HFFc6 (cell line): ENCODE results near the gene RRAGA. TPM values are rescaled to one million over a fixed set of nuclear protein-coding genes. Genes with fewer than 3 reads are reported as not detected.
"Not testable (repeated sequence)": the region's sequence is repeated elsewhere in the genome, so short reads cannot be mapped to it uniquely, and the experiment has no call there.

Experiments used
- DNase-seq: peaks from one replicate; pipeline ENCODE4 v3.0.0-alpha.2; 2018
- H3K27ac Mint-ChIP-seq: 2 replicates; pipeline ENCODE4 v1.8.0; 2020; ENCODE audit warnings: mild to moderate bottlenecking, mixed read lengths
- H3K27me3 Mint-ChIP-seq: 2 replicates; pipeline ENCODE4 v1.8.0; 2021; ENCODE audit warnings: mild to moderate bottlenecking, moderate library complexity, mixed read lengths; ENCODE audit not compliant: insufficient read depth
- H3K36me3 Mint-ChIP-seq: 2 replicates; pipeline ENCODE4 v1.8.0; 2021; ENCODE audit warnings: low read depth, mixed read lengths
- H3K4me1 Mint-ChIP-seq: 2 replicates; pipeline ENCODE4 v1.8.0; 2020; ENCODE audit warnings: low read depth, mixed read lengths
- H3K4me3 Mint-ChIP-seq: 2 replicates; pipeline ENCODE4 v1.8.0; 2020; ENCODE audit warnings: mild to moderate bottlenecking, moderate library complexity, mixed read lengths
- H3K9me3 Mint-ChIP-seq: 2 replicates; pipeline ENCODE4 v1.8.0; 2020; ENCODE audit warnings: mild to moderate bottlenecking, mixed read lengths
- long read RNA-seq: library from polyadenylated mRNA; unstranded; transcript quantifications from one replicate; pipeline ENCODE4 v2.0.0, GENCODE V29; 2019
- total RNA-seq, 6 experiments: library from RNA; stranded (reverse); fragmentation: NEBNext Ultra II Directional; extraction: Animal tissue kit (Norgen Biotek cat#: 25700); gene quantifications; 2 replicates in 1 of 6; 3 replicates in 5 of 6; pipeline ENCODE4 v1.2.3, GENCODE V29; 2021
- TF ChIP-seq, protein P1 (sequence below): fragments of 200-600 bp; sonication (generic); IDR thresholded peaks from 2 replicates; pipeline ENCODE4 v1.5.0; 2021; ENCODE audit warnings: antibody characterized with exemption, mild to moderate bottlenecking

The RRAGA gene
- total RNA-seq, result 100 to 1,000 TPM; 130 to 158 (median 148) TPM
- long read RNA-seq, transcript RRAGA-201 (1 exons, 1,589 nt), result major isoform, 354 of 354 reads
- long read RNA-seq, partial matches to known transcripts, result 0 of 354 reads
- long read RNA-seq, other reads (novel, unspliced or antisense), result 0 of 354 reads

GRCh38 chr9:19048966-19049916 lies at the start of gene RRAGA:
TSS of gene RRAGA (plus strand) at chr9:19049427. CDS start at chr9:19049660, 233 bp downstream.
- TF ChIP-seq, protein P1, sequence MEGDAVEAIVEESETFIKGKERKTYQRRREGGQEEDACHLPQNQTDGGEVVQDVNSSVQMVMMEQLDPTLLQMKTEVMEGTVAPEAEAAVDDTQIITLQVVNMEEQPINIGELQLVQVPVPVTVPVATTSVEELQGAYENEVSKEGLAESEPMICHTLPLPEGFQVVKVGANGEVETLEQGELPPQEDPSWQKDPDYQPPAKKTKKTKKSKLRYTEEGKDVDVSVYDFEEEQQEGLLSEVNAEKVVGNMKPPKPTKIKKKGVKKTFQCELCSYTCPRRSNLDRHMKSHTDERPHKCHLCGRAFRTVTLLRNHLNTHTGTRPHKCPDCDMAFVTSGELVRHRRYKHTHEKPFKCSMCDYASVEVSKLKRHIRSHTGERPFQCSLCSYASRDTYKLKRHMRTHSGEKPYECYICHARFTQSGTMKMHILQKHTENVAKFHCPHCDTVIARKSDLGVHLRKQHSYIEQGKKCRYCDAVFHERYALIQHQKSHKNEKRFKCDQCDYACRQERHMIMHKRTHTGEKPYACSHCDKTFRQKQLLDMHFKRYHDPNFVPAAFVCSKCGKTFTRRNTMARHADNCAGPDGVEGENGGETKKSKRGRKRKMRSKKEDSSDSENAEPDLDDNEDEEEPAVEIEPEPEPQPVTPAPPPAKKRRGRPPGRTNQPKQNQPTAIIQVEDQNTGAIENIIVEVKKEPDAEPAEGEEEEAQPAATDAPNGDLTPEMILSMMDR, result peak; percentile 96
- Mint-ChIP-seq H3K4me1 (peaks cover 40% of the 10 kb centered on the region), H3K27ac (peak within 1 kb of the TSS; percentile 97), H3K4me3 (peak within 1 kb of the TSS; percentile 93), H3K27me3 (no peaks in the 10 kb centered on the region), H3K9me3 (no peaks in the 10 kb centered on the region), H3K36me3 (peaks cover 16% of the 10 kb centered on the region)
- DNase-seq, result peak; percentile 96

DNA sequence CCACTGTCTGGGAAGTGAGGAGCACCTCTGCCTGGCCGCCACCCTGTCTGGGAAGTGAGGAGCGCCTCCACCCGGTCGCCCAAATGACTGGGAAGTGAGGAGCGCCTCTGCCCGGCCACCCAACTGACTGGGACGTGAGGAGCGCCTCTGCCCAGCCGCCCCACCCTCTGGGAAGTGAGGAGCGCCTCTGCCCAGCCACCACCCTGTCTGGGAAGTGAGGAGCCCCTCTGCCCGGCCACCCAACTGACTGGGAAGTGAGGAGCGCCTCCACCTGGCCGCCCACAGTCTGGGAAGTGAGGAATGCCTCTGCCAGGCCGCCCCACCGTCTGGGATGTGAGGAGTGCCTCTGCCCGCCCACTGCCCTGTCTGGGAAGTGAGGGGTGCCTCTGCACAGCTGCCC lies 49.1 kb upstream of the RRAGA start:
- TF ChIP-seq, protein P1, result no peak
- no peaks in the 10 kb centered on the region for H3K4me1 Mint-ChIP-seq
- peaks cover 10% of the 10 kb centered on the region; the same call in 1 of the 2 replicates for H3K27me3 Mint-ChIP-seq
- H3K27ac Mint-ChIP-seq, result no peak overlapping the region
- DNase-seq, result no peak
- H3K9me3 Mint-ChIP-seq, result peaks cover 26% of the 10 kb centered on the region
- no peak overlapping the region for H3K4me3 Mint-ChIP-seq
- H3K36me3 Mint-ChIP-seq, result peaks cover 16% of the 10 kb centered on the region

GRCh38 chr9:19009391-19009965 lies 39.7 kb upstream of the RRAGA start:
- no peak for DNase-seq
- H3K9me3 Mint-ChIP-seq, result no peaks in the 10 kb centered on the region
- H3K27ac Mint-ChIP-seq, result no peak overlapping the region
- TF ChIP-seq, protein P1, result no peak
- H3K27me3 Mint-ChIP-seq, result no peaks in the 10 kb centered on the region; the same call in 1 of the 2 replicates
- peaks cover 5% of the 10 kb centered on the region; the same call in 1 of the 2 replicates for H3K4me1 Mint-ChIP-seq
- H3K36me3 Mint-ChIP-seq, result no peaks in the 10 kb centered on the region
- no peak overlapping the region for H3K4me3 Mint-ChIP-seq

DNA sequence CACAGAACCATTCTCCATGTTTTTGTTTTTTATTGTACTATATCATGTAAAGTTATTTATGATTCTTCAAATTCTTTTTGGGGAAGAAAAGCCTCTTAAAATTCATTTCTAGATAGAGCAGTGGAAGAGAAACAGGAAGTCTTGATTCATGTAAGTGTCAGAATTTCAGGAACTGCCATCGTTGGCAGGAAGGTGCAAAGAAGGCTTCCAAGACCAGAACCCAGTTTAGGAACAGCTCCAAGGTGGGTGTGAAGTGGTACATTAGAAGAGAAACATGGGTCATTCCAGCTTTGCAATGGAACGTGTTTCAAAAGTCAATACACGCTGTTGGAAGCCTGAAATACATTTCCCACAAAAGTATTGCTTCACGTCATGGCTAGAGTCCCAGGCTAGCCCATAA lies 31.0 kb upstream of the RRAGA start:
- Mint-ChIP-seq H3K27ac (no peak overlapping the region), H3K27me3 (peaks cover 12% of the 10 kb centered on the region; the same call in 1 of the 2 replicates), H3K4me1 (peaks cover under 1% of the 10 kb centered on the region; the same call in 1 of the 2 replicates), H3K36me3 (no peaks in the 10 kb centered on the region), H3K4me3 (no peak overlapping the region), H3K9me3 (peaks cover 8% of the 10 kb centered on the region; the same call in 1 of the 2 replicates)
- TF ChIP-seq, protein P1, result no peak
- DNase-seq, result no peak

DNA sequence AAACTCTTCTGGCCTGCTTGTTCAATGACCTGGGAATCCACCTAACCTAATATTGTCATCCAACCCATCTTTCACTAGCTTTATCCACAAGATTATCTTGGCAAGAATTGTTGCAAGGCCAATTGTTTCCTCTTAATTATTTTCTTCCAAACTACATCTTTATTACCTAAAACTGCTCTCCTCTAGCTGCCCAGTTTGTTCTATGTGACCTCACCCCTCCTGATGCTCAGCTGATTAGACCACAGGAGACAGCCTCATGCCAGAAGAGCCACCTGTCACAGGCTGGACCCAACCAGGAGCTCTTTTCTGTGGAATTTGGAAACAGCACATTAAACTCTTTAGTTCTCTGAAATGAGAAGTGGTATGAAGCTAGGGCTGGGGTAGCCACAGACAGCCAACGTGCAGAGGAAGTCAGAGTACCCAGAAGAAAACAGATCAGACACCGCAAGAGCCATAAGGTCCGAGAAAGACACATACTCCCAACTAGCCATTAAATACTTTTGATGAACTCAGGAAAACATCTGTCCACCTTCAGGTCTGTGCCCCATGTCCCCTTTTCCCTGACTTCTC lies 28.3 kb upstream of the RRAGA start:
- H3K4me1 Mint-ChIP-seq, result no peaks in the 10 kb centered on the region
- H3K4me3 Mint-ChIP-seq, result no peak overlapping the region
- H3K27ac Mint-ChIP-seq, result no peak overlapping the region
- peaks cover 8% of the 10 kb centered on the region; the same call in 1 of the 2 replicates for H3K9me3 Mint-ChIP-seq
- no peak for DNase-seq
- no peaks in the 10 kb centered on the region for H3K36me3 Mint-ChIP-seq
- H3K27me3 Mint-ChIP-seq, result peaks cover 12% of the 10 kb centered on the region; the same call in 1 of the 2 replicates
- TF ChIP-seq, protein P1, result no peak

DNA sequence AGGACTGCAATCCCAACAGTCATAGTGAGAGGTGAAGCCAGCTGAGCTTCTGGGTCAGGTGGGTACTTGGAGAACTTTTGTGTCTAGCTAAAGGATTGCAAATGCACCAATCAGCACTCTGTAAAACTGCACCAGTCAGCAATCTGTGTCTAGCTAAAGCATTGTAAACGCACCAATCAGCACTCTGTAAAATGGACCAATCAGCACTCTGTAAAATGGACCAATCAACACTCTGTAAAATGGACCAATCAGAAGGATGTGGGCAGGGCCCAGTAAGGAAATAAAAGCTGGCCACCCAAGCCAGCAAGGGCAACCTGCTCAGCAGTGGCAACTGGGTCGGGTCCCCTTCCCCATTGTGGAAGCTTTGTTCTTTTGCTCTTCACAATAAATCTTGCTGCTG lies 27.6 kb upstream of the RRAGA start:
- H3K27ac Mint-ChIP-seq, H3K36me3 Mint-ChIP-seq, H3K9me3 Mint-ChIP-seq, DNase-seq, H3K4me3 Mint-ChIP-seq, H3K4me1 Mint-ChIP-seq: not testable (repeated sequence)
- peaks cover 12% of the 10 kb centered on the region; the same call in 1 of the 2 replicates for H3K27me3 Mint-ChIP-seq
